ENCODE data around the gene SH3RF1. TPM values are rescaled to one million over a fixed set of nuclear protein-coding genes. Genes with fewer than 3 reads are reported as not detected.

SH3RF1 gene
- total and polyA plus RNA-seq, 10 of the 15 experiments (the other 5 are each of a cell fraction or from before 2014, with no cell fraction given): 4.5 to 22.5 (median 10.4) TPM

- TF ChIP-seq USF1 (IDR thresholded peaks at IDR 0.05; ENCODE audit: borderline replicate concordance, extremely low read length, insufficient read depth, low read depth, low read length) (no peak), ZZZ3 (IDR thresholded peaks at IDR 0.05; ENCODE audit: control insufficient read depth, insufficient read length, low read depth) (no peak), MYC (IDR thresholded peaks at IDR 0.05; ENCODE audit: insufficient read depth, insufficient read length, insufficient replicate concordance, low read length, severe bottlenecking) (no peak), CTCF (IDR thresholded peaks at IDR 0.05 in 2 of 3, conservative IDR thresholded peaks at IDR 0.05 in 1 of 3; ENCODE audit: control insufficient read depth in 2 of 3, extremely low read depth in 1 of 3, insufficient read depth in 1 of 3, low read depth in 3 of 3, low read length in 3 of 3) (no peak), MYB (IDR thresholded peaks at IDR 0.05; ENCODE audit: borderline replicate concordance, low read depth, low read length) (no peak)
These were observed 6.9 kb downstream of the SH3RF1 start (continued) for GRCh38 chr4:169263791-169264392.

GRCh38 chr4:169260217-169260866, 10.4 kb downstream of the SH3RF1 start:
- Histone ChIP-seq H2AFZ (ENCODE audit: control insufficient read depth, low read depth, low read length) (no peak overlapping the region), H3K4me3 (no peak overlapping the region; the same call in 1 of the 2 replicates), H3K4me1 (ENCODE audit: control insufficient read depth, insufficient read depth, low read length) (no peaks in the 10 kb centered on the region), H3K27me3 (replicated peaks in 1 of 2; ENCODE audit: control insufficient read depth in 2 of 2, insufficient read depth in 2 of 2, low read length in 1 of 2) (no peaks in the 10 kb centered on the region), H3K9ac (ENCODE audit: control insufficient read depth, insufficient read depth, low read length) (no peak overlapping the region), H3K9me3 (replicated peaks; ENCODE audit: control insufficient read depth, insufficient read depth, low read length) (no peaks in the 10 kb centered on the region; the same call in 2 of the 3 replicates), H3K79me2 (ENCODE audit: control insufficient read depth, insufficient read depth, low read length) (peaks cover 79% of the 10 kb centered on the region), H3K4me2 (ENCODE audit: control insufficient read depth, insufficient read depth) (0 out of 2 replicates have a peak overlapping the region, but pooled peaks have one; percentile 38), H3K27ac (ENCODE audit: control insufficient read depth, insufficient read depth) (no peak overlapping the region), H4K20me1 (ENCODE audit: control insufficient read depth, insufficient read depth) (no peaks in the 10 kb centered on the region; the same call in 1 of the 2 replicates), H3K36me3 (ENCODE audit: control insufficient read depth in 2 of 2, insufficient read depth in 2 of 2, low read length in 1 of 2) (peaks cover 3 to 6% of the 10 kb centered on the region in 2 experiments; a peak in 2 of 4 replicates)
- peak; percentile 40 for ATAC-seq
- DNase-seq (ENCODE audit: low read depth, low spot score): no peak
- intact Hi-C loops (cut with micrococcal nuclease; ENCODE audit: unreplicated experiment) (no loop called here), in situ Hi-C loops (cut with MboI) (no loop called here)
- POLR2A ChIA-PET: interaction anchor here (1.0 to 1.5 kb wide), 2 partner anchors 9 to 12 kb away, joined by 4 to 9 read pairs; no protein-coding TSS in a partner anchor
- 80% methylated on average over 6 of the region's 6 CpGs for WGBS (ENCODE audit: insufficient coverage, insufficient replicate concordance, low lambda C conversion rate, missing lambda C conversion rate)
- SMC1A ChIA-PET (ENCODE audit: uncharacterized antibody, unreplicated experiment): interaction anchor here (0.5 to 2.4 kb wide), 11 partner anchors 9 to 353 kb away, joined by 3 to 17 read pairs (median 4); partner anchors contain the start of gene SH3RF1
- CTCF ChIA-PET: interaction anchor here (0.7 to 1.6 kb wide), 6 partner anchors 9 to 340 kb away, joined by 3 to 10 read pairs (median 4); no protein-coding TSS in a partner anchor
- FAIRE-seq: no peak
- RAD21 ChIA-PET (ENCODE audit: unreplicated experiment): interaction anchor here (0.5 to 8.6 kb wide), 6 partner anchors 7 to 225 kb away, joined by 3 to 64 read pairs (median 5); no protein-coding TSS in a partner anchor
- no TSS peak for BruUV-seq (replicated peaks)
- TF ChIP-seq RELB (IDR thresholded peaks at IDR 0.05; ENCODE audit: low read depth) (no peak), BHLHE40 (IDR thresholded peaks at IDR 0.05; ENCODE audit: borderline replicate concordance in 1 of 2, low read depth in 2 of 2, low read length in 1 of 2) (no peak), ATF2 (IDR thresholded peaks at IDR 0.05; ENCODE audit: low read length) (no peak), TAF1 (IDR thresholded peaks at IDR 0.05; ENCODE audit: borderline replicate concordance, low read depth, low read length) (no peak), PKNOX1 (IDR thresholded peaks at IDR 0.05) (no peak), NFYA (IDR thresholded peaks at IDR 0.05; ENCODE audit: borderline replicate concordance, low read depth, low read length) (no peak)

All from GM12878 (cell line).